Measurements from ENCODE around the gene TUBA1B.

TUBA1B gene

DNA sequence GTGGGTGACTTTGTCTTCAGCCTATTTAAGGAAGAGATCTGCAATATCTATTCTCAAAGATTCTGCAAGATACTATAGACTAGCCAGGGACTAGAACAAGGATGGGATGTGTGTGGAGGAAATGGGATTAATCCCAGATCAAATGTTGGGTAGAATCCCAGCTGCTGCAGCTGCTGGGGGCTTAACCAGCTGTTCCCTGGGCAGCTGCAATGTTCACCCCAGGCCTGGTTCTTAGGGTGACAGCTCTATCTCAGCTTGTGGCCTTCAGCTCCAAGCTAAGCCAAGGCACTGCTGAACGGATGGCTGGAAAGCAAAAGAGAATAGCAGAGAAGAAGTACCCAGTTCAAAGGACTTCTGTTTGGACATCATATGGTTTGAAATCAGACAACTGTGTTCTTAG lies 51.4 kb downstream of the TUBA1B start:
- TF ChIP-seq, protein P1, sequence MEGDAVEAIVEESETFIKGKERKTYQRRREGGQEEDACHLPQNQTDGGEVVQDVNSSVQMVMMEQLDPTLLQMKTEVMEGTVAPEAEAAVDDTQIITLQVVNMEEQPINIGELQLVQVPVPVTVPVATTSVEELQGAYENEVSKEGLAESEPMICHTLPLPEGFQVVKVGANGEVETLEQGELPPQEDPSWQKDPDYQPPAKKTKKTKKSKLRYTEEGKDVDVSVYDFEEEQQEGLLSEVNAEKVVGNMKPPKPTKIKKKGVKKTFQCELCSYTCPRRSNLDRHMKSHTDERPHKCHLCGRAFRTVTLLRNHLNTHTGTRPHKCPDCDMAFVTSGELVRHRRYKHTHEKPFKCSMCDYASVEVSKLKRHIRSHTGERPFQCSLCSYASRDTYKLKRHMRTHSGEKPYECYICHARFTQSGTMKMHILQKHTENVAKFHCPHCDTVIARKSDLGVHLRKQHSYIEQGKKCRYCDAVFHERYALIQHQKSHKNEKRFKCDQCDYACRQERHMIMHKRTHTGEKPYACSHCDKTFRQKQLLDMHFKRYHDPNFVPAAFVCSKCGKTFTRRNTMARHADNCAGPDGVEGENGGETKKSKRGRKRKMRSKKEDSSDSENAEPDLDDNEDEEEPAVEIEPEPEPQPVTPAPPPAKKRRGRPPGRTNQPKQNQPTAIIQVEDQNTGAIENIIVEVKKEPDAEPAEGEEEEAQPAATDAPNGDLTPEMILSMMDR (IDR thresholded peaks at IDR 0.05) = no peak
